ENCODE results near the gene SHB. TPM values are rescaled to one million over a fixed set of nuclear protein-coding genes. Genes with fewer than 3 reads are reported as not detected.
A peak's percentile ranks its signal among the peaks of the same experiment; 100 is the strongest.

The SHB gene
- total RNA-seq, 6 experiments from 2014 or later, result 12.0 to 43.1 (median 21.9) TPM

- no peaks in the 10 kb centered on the region for H3K27me3 ChIP-seq
- intact Hi-C loops (cut with DNase I), result no loop called here
- WGBS (ENCODE audit: insufficient coverage, low coverage, low lambda C conversion rate, missing lambda C conversion rate), result 25% methylated on average over 1 of the region's 8 CpGs
- no peaks in the 10 kb centered on the region for H3K9me3 ChIP-seq
- no peak for TF ChIP-seq POLR2A (IDR thresholded peaks at IDR 0.05)
- no peak for TF ChIP-seq CTCF (IDR thresholded peaks at IDR 0.05)
- no peaks in the 10 kb centered on the region for H3K36me3 ChIP-seq
- ATAC-seq (no peak), DNase-seq (no peak)
- no peak overlapping the region for H3K4me3 ChIP-seq
- peaks cover 5 to 72% (median 30%) of the 10 kb centered on the region in 4 donors for H3K4me1 ChIP-seq
- peak overlapping the region in 1 of 3 donors; percentile 40 for H3K27ac ChIP-seq
Measured at GRCh38 chr9:38042626-38043357, 26.2 kb downstream of the SHB start.

GRCh38 chr9:38041564-38042243 lies 27.3 kb downstream of the SHB start:
- no peaks in the 10 kb centered on the region for H3K36me3 ChIP-seq
- TF ChIP-seq CTCF (IDR thresholded peaks at IDR 0.05) (no peak), POLR2A (IDR thresholded peaks at IDR 0.05) (no peak)
- H3K9me3 ChIP-seq, result no peaks in the 10 kb centered on the region
- ATAC-seq (no peak), DNase-seq (no peak)
- H3K4me1 ChIP-seq, result peaks cover 4 to 73% (median 24%) of the 10 kb centered on the region in 4 donors
- intact Hi-C loops (cut with DNase I), result no loop called here
- H3K4me3 ChIP-seq, result no peak overlapping the region
- WGBS (ENCODE audit: insufficient coverage, low coverage, low lambda C conversion rate, missing lambda C conversion rate), result 74% methylated on average over 8 of the region's 21 CpGs
- H3K27ac ChIP-seq, result no peak overlapping the region
- H3K27me3 ChIP-seq, result no peaks in the 10 kb centered on the region

- H3K4me1 ChIP-seq, result peaks cover 0 to 66% (median 16%) of the 10 kb centered on the region in 4 donors
- ATAC-seq (no peak), DNase-seq (no peak)
- no peak overlapping the region for H3K4me3 ChIP-seq
- no peaks in the 10 kb centered on the region for H3K36me3 ChIP-seq
- intact Hi-C loops (cut with DNase I), result no loop called here
- 75% methylated on average over 10 of the region's 21 CpGs for WGBS (ENCODE audit: insufficient coverage, low coverage, low lambda C conversion rate, missing lambda C conversion rate)
- H3K27me3 ChIP-seq, result no peaks in the 10 kb centered on the region
- TF ChIP-seq POLR2A (IDR thresholded peaks at IDR 0.05), result no peak
- TF ChIP-seq CTCF (IDR thresholded peaks at IDR 0.05), result no peak
- peak overlapping the region; percentile 31 to 54 (median 43) for H3K27ac ChIP-seq
- H3K9me3 ChIP-seq, result no peaks in the 10 kb centered on the region
Measured at GRCh38 chr9:38039907-38040682, 28.9 kb downstream of the SHB start.

- Histone ChIP-seq H3K9me3 (no peaks in the 10 kb centered on the region), H3K27me3 (no peaks in the 10 kb centered on the region), H3K36me3 (no peaks in the 10 kb centered on the region), H3K4me3 (no peak overlapping the region), H3K4me1 (peaks cover 0 to 58% (median 13%) of the 10 kb centered on the region in 4 donors), H3K27ac (peak overlapping the region; percentile 31 to 54 (median 43))
- peak; percentile 26 to 47 (median 32) for ATAC-seq
- no peak for DNase-seq
- 46% methylated on average over 6 of the region's 16 CpGs for WGBS (ENCODE audit: insufficient coverage, low coverage, low lambda C conversion rate, missing lambda C conversion rate)
- intact Hi-C loops (cut with DNase I), result no loop called here
- TF ChIP-seq POLR2A (IDR thresholded peaks at IDR 0.05), result no peak
- TF ChIP-seq CTCF (IDR thresholded peaks at IDR 0.05), result no peak
Measured at GRCh38 chr9:38039090-38039906, 29.7 kb downstream of the SHB start.
